ENCODE measurements around the gene TM9SF1.

DNA sequence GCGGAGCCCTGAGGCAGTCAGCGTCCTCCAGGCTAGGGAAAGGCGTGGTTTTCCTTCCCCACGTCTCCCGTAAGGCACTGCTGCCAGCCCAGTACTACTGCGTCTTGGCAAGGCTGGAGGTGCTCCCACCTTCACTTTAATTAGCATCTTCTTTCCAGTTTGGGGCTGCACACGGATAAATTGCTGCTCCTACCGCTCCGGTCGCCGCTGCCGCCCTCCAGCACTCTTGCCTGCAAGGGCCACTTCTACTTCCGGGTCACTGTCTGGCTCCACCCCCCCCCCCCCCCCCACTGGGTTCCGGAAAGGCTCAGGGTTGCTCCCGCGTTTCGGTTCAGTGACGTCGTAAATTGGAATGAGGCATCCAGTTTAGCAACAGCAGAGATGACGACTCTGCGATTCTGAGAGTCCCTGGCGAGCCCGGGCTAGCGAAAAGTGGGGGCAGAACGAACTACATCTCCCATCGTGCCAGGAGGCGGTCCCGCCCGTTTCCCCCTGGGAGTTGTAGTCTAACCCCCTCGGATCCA lies 36.9 kb upstream of the TM9SF1 start, which contains the start of gene NEDD8:
- TF ChIP-seq, protein P1, sequence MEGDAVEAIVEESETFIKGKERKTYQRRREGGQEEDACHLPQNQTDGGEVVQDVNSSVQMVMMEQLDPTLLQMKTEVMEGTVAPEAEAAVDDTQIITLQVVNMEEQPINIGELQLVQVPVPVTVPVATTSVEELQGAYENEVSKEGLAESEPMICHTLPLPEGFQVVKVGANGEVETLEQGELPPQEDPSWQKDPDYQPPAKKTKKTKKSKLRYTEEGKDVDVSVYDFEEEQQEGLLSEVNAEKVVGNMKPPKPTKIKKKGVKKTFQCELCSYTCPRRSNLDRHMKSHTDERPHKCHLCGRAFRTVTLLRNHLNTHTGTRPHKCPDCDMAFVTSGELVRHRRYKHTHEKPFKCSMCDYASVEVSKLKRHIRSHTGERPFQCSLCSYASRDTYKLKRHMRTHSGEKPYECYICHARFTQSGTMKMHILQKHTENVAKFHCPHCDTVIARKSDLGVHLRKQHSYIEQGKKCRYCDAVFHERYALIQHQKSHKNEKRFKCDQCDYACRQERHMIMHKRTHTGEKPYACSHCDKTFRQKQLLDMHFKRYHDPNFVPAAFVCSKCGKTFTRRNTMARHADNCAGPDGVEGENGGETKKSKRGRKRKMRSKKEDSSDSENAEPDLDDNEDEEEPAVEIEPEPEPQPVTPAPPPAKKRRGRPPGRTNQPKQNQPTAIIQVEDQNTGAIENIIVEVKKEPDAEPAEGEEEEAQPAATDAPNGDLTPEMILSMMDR (IDR thresholded peaks at IDR 0.05), result no peak
- TF ChIP-seq, protein P2, sequence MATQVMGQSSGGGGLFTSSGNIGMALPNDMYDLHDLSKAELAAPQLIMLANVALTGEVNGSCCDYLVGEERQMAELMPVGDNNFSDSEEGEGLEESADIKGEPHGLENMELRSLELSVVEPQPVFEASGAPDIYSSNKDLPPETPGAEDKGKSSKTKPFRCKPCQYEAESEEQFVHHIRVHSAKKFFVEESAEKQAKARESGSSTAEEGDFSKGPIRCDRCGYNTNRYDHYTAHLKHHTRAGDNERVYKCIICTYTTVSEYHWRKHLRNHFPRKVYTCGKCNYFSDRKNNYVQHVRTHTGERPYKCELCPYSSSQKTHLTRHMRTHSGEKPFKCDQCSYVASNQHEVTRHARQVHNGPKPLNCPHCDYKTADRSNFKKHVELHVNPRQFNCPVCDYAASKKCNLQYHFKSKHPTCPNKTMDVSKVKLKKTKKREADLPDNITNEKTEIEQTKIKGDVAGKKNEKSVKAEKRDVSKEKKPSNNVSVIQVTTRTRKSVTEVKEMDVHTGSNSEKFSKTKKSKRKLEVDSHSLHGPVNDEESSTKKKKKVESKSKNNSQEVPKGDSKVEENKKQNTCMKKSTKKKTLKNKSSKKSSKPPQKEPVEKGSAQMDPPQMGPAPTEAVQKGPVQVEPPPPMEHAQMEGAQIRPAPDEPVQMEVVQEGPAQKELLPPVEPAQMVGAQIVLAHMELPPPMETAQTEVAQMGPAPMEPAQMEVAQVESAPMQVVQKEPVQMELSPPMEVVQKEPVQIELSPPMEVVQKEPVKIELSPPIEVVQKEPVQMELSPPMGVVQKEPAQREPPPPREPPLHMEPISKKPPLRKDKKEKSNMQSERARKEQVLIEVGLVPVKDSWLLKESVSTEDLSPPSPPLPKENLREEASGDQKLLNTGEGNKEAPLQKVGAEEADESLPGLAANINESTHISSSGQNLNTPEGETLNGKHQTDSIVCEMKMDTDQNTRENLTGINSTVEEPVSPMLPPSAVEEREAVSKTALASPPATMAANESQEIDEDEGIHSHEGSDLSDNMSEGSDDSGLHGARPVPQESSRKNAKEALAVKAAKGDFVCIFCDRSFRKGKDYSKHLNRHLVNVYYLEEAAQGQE (IDR thresholded peaks at IDR 0.05; ENCODE audit: insufficient read depth in 1 of 2, low read depth in 2 of 2, low read length in 1 of 2), result no peak

All from Panc1 (cell line).